Middle frontal gyrus (tissue), 1 donor: ENCODE measurements around the gene FBL.
"Not testable (repeated sequence)": the region's sequence is repeated elsewhere in the genome, so short reads cannot be mapped to it uniquely, and the experiment has no call there.

Source experiments
- DNase-seq: peaks from one replicate; pipeline ENCODE4 v3.0.0-alpha.2; 2015; ENCODE audit warnings: low spot score; ENCODE audit errors: extremely low spot score

The FBL gene

GRCh38 chr19:39877488-39877887 is 31.3 kb upstream of the FBL start:
- DNase-seq: not testable (repeated sequence)

GRCh38 chr19:39876486-39876885 is 30.3 kb upstream of the FBL start:
- not testable (repeated sequence) for DNase-seq

DNA sequence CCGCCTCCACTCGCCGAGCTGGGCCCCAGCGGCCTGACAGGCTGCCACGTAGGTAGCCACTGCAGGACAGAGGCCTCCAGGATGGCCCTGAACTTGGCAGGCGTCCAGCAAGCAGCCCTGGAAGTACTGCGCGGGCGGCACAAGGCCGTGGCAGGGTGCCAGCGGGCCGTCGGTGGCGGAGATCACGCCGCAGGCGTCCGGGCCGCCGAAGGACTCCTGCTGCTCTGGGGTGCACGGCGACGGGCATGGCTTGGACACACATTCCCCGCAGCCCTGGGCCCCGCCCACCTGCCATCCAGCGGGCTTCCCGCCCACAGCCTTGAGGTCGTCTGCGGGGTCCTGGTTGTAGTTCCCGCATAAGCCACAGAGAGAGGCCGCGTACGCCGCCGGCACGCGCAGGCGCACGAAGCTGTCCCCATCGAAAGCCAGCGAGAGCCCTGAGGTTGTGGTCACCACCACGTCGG is 29.3 kb upstream of the FBL start:
- not testable (repeated sequence) for DNase-seq

- no peak for DNase-seq
Measured at GRCh38 chr19:39874404-39874803, 28.2 kb upstream of the FBL start.

DNA sequence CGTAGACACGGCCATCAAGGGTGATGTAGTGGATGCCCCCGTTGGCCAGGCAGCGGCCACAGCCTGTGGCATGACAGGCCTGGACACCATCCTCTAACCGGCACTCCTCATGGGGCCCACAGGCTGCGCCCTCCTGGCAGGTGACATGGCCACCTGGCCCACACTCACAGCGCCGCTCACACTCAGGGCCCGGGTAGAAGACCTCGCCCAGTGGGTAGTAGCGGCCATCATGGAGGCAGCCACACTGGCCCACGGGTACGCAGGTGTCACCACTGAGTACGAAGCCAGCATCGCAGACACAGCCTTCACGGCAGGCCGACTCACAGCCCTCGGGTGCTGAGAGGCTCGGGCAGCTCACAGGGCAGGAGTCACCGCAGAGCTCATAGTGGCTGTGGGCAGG is 27.2 kb upstream of the FBL start:
- no peak for DNase-seq

GRCh38 chr19:39871886-39872866 is 26.0 kb upstream of the FBL start:
- DNase-seq: no peak

DNA sequence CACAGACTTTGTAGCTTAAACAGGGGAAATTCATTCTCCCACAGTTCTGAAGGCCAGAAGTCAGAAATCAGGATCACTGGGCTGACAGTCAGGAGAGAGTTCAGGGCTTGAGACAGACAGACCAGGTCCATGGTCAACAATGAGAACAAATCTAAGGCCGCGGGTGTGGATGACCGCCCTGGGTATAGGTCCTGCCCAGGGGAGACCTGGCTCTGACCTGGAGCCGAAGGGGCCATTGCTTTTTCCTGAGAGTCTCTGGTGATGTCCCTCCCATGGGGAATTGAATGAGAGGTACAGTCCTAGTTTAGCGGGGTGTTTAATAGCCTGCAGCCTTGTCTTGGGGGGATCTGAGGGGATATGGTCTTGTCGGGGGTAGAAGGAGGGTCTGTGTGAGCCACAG is 25.2 kb upstream of the FBL start:
- no peak for DNase-seq

- no peak for DNase-seq
Measured at GRCh38 chr19:39870171-39870971, 24.2 kb upstream of the FBL start.

DNA sequence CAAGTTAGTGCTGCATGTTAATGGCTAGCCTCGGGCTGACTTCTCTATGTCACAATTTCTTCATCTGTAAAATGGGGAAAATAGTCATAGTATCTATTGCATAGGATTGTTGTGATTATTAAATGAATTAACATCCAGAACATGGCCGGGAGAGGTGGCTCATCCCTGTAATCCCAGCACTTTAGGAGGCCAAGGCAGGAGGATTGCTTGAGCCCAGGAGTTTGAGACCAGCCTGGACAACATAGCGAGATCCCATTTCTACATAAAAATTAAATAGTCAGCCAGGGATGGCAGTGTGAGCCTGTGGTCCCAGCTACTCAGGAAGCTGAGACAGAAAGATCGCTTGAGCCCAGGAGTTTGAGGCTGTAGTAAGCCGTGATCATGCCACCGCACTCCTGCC is 21.8 kb upstream of the FBL start:
- no peak for DNase-seq

DNA sequence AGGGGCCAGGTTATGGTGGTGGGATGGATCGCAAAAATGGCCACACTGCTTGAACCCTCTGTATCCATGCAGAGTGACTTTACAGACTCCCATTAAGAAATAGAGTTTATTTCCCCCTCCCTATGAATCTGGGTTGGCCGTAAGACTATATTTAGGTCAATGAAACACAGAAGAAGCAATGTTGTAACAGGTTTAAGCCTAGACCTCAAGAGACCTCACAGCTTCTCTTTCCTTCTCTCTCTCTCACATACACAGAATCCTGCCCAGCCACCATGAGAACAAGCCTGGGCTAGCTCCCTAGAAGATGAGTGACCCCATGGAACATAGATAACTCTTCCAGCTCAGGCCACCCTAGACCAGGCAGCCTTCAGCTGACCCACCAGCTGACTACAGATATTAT is 21.0 kb upstream of the FBL start:
- no peak for DNase-seq

GRCh38 chr19:39865953-39866352 is 19.8 kb upstream of the FBL start:
- no peak for DNase-seq

DNA sequence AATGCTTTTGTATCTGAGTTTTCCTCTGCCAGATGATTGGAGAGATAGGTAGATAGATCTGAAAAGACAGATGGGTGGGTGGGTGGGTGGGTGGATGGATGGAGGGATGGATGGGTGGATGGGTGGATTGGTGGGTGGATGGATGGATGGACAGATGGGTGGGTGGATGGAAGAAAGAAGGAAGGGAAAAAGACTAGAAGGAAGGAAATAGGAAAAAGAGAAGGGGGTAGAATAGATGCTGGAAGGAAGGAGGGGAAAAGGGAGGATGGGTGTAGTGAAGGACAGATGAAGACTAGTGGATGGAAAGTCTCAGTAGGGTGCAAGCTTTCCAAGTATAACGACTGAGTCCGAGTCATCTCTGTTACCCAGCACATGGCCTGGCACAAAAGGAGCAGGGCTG is 19.0 kb upstream of the FBL start:
- no peak for DNase-seq

DNA sequence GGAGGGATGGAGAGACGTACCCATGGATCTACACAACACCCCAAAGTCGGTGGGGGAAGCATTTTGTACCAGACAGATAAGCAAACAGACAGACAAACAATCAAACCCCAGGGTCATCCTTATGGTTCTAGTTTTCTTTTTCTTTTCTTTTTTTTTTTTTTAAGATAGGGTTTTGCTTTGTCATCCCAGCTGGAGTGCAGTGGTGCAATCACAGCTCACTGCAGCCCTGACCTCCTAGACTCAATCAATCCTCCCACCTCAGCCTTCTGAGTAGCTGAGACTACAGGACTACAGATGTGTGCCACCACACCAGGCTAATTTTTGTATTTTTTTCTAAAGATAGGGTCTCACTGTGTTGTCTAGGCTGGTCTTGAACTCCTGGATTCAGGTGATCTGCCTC is 17.9 kb upstream of the FBL start:
- no peak for DNase-seq

DNA sequence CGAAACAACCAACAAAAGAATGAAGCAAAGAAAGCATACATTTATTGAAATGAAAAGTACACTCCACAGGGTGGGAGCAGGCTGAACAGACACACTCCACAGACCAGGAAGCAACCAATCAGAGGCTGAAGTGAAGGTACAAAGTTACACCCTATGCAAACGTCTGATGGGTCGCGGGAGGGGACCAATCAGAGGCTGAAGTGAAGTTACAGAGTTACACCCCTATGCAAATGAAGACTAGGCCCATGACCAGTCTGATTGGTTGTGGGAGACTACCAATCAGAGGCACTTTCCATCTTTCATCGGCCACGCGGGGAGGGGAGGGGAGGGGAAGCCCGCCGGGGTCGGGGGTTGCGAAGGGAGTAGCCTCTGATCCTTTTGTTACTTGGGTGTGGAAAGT is 12.4 kb upstream of the FBL start:
- no peak for DNase-seq

GRCh38 chr19:39852882-39853281 is 6.7 kb upstream of the FBL start:
- DNase-seq: no peak

GRCh38 chr19:39850892-39851291 is 4.7 kb upstream of the FBL start:
- no peak for DNase-seq

- no peak for DNase-seq
Measured at GRCh38 chr19:39848392-39848791, 2.2 kb upstream of the FBL start.

DNA sequence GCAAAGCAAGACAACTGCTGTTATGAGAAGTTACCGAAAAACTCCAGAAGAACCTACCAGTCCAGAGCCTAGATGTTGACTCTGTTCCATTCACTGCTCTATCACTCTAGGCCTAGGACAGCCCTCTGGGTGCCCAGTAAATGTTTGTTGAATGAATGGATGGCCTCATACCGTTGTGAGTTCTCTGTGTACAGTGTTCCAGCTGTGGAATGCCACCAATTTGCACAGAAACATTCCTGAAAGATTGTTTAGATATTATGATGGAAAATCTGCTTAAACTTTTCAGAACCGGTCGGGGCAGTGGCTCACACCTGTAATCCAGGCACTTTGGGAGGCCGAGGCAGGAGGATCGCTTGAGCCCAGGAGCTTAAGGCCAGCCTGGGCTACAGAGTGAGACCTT is 1.3 kb upstream of the FBL start:
- no peak for DNase-seq

DNA sequence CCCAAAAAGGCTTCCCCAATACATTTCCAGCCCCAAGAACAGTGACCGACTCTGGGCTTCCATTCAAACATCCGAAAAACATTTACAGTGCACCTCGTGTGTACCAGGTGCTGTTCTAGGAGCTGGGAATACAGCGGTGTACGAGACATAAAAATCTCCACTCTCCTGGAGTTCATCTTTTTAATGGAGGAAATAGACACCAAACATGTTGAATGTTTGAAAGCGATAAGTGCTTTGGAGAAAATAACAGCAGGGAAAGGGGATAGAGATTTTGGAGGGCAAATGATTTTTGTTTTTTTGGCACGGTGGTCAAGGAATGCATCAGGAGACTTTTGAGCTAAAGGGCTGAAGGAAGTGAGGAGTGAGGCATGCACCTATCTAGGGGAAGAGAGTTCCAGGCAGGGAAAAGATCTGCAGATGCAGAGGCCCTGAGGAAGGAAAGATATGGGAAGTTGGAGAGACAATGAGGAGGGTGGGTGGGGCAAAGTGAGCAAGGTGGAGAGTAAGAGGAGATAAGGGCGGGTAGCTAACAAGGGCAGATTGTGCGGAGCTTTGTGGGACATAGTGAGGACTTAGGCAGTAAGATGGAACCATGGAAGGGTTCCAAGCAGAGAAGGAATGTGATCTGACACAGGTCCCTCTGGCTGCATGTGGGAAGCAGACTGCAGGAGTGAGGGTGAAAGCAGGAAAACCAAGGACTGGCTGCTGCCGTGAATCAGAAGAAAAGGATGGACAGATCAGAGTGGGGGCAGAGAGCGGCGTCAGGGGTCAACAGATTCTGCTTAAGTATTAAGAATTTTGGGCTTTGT is 703 bp upstream of the FBL start:
- DNase-seq: no peak

DNA sequence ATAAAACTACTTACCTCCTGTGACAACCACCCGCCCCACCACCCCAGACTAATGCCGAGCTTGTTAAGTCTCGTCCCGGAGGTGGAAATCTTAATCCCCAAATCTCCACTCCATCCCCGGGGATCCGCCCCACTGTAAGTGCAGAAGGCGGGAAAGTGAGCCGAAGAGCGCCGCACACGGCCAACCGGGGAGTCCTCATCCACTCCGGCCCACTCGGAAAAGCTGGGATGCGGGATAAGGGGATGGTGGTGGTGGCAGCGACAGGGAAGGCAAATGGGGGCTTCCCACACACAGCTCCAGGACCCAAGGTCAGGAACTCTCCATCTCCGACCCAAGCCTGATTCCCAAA is 621 bp downstream of the FBL start:
- DNase-seq: no peak

GRCh38 chr19:39845172-39845571 is 1.0 kb downstream of the FBL start:
- DNase-seq: no peak
